Measurements from ENCODE around the gene TMX2.
A peak's percentile ranks its signal among the peaks of the same experiment; 100 is the strongest.

The TMX2 gene

GRCh38 chr11:57742087-57742452 is 29.7 kb downstream of the TMX2 start:
- Histone ChIP-seq H4K20me1 (ENCODE audit: insufficient read depth, low read length, poor library complexity, severe bottlenecking) (peaks cover 25% of the 10 kb centered on the region), H3K4me1 (ENCODE audit: insufficient read depth, low read length, poor library complexity, severe bottlenecking) (peaks cover 23% of the 10 kb centered on the region), H3F3A (ENCODE audit: low read depth) (no peaks in the 10 kb centered on the region), H3K36me3 (ENCODE audit: insufficient read depth, low read length) (peaks cover 50% of the 10 kb centered on the region), H3K9me2 (replicated peaks; ENCODE audit: low read depth, low read length) (no peaks in the 10 kb centered on the region), H3K4me3 (ENCODE audit: low read length, poor library complexity, severe bottlenecking) (peak overlapping the region; percentile 93), H3K9me3 (ENCODE audit: insufficient read depth, low read depth, low read length) (no peaks in the 10 kb centered on the region), H2AFZ (ENCODE audit: low read length) (no peak overlapping the region), H3K9ac (ENCODE audit: low read depth, low read length, poor library complexity, severe bottlenecking) (peak overlapping the region; percentile 96), H3K4me2 (ENCODE audit: low read depth, low read length, poor library complexity, severe bottlenecking) (peak overlapping the region; percentile 90), H3K79me2 (ENCODE audit: insufficient read depth, low read length) (peaks cover 33% of the 10 kb centered on the region), H3K27me3 (ENCODE audit: insufficient read depth, low read length, poor library complexity, severe bottlenecking) (peaks cover 3% of the 10 kb centered on the region)
- TF ChIP-seq CTCF (conservative IDR thresholded peaks at IDR 0.05; ENCODE audit: low read length) = no peak
- TF ChIP-seq EZH2phosphoT487 (IDR thresholded peaks at IDR 0.05; ENCODE audit: borderline replicate concordance) = no peak

- Histone ChIP-seq H3K9me2 (replicated peaks; ENCODE audit: low read depth, low read length) (no peaks in the 10 kb centered on the region), H3K4me1 (ENCODE audit: insufficient read depth, low read length, poor library complexity, severe bottlenecking) (peaks cover 23% of the 10 kb centered on the region), H3K9me3 (ENCODE audit: insufficient read depth, low read depth, low read length) (no peaks in the 10 kb centered on the region), H3F3A (ENCODE audit: low read depth) (no peaks in the 10 kb centered on the region), H3K27me3 (ENCODE audit: insufficient read depth, low read length, poor library complexity, severe bottlenecking) (peaks cover 3% of the 10 kb centered on the region), H2AFZ (ENCODE audit: low read length) (no peak overlapping the region), H4K20me1 (ENCODE audit: insufficient read depth, low read length, poor library complexity, severe bottlenecking) (peaks cover 25% of the 10 kb centered on the region), H3K36me3 (ENCODE audit: insufficient read depth, low read length) (peaks cover 31% of the 10 kb centered on the region), H3K9ac (ENCODE audit: low read depth, low read length, poor library complexity, severe bottlenecking) (no peak overlapping the region), H3K4me3 (ENCODE audit: low read length, poor library complexity, severe bottlenecking) (no peak overlapping the region), H3K79me2 (ENCODE audit: insufficient read depth, low read length) (peaks cover 33% of the 10 kb centered on the region), H3K4me2 (ENCODE audit: low read depth, low read length, poor library complexity, severe bottlenecking) (peak overlapping the region; percentile 90)
- no peak for TF ChIP-seq CTCF (conservative IDR thresholded peaks at IDR 0.05; ENCODE audit: low read length)
- TF ChIP-seq EZH2phosphoT487 (IDR thresholded peaks at IDR 0.05; ENCODE audit: borderline replicate concordance) = no peak
Measured at GRCh38 chr11:57744357-57744756, 32.0 kb downstream of the TMX2 start.

GRCh38 chr11:57745206-57745605 is 32.8 kb downstream of the TMX2 start:
- peaks cover 3% of the 10 kb centered on the region for H3K27me3 ChIP-seq (ENCODE audit: insufficient read depth, low read length, poor library complexity, severe bottlenecking)
- H3K4me2 ChIP-seq (ENCODE audit: low read depth, low read length, poor library complexity, severe bottlenecking) = no peak overlapping the region
- no peaks in the 10 kb centered on the region for H3K9me2 ChIP-seq (replicated peaks; ENCODE audit: low read depth, low read length)
- peaks cover 25% of the 10 kb centered on the region for H4K20me1 ChIP-seq (ENCODE audit: insufficient read depth, low read length, poor library complexity, severe bottlenecking)
- peaks cover 23% of the 10 kb centered on the region for H3K4me1 ChIP-seq (ENCODE audit: insufficient read depth, low read length, poor library complexity, severe bottlenecking)
- H3F3A ChIP-seq (ENCODE audit: low read depth) = no peaks in the 10 kb centered on the region
- H3K9ac ChIP-seq (ENCODE audit: low read depth, low read length, poor library complexity, severe bottlenecking) = no peak overlapping the region
- no peaks in the 10 kb centered on the region for H3K9me3 ChIP-seq (ENCODE audit: insufficient read depth, low read depth, low read length)
- peaks cover 23% of the 10 kb centered on the region for H3K36me3 ChIP-seq (ENCODE audit: insufficient read depth, low read length)
- TF ChIP-seq CTCF (conservative IDR thresholded peaks at IDR 0.05; ENCODE audit: low read length) (no peak), EZH2phosphoT487 (IDR thresholded peaks at IDR 0.05; ENCODE audit: borderline replicate concordance) (no peak)
- H3K79me2 ChIP-seq (ENCODE audit: insufficient read depth, low read length) = peaks cover 33% of the 10 kb centered on the region
- no peak overlapping the region for H3K4me3 ChIP-seq (ENCODE audit: low read length, poor library complexity, severe bottlenecking)
- no peak overlapping the region for H2AFZ ChIP-seq (ENCODE audit: low read length)
